DND-41 (cell line): Measurements from ENCODE around the gene SHROOM3.

Experiments
- ATAC-seq: fragments of 200-7000 bp; cut with Tn5 transposase; 3 replicates; pipeline ENCODE4 v1.9.1; 2021; ENCODE audit warnings: low read depth; ENCODE audit not compliant: insufficient read depth
- DNase-seq: peaks from one replicate; pipeline ENCODE4 v3.0.0-alpha.2; 2020
- H2AFZ ChIP-seq: 2 replicates; pipeline ENCODE4 v1.6.0; 2012; ENCODE audit warnings: low read depth, low read length
- H3K27ac ChIP-seq: 2 replicates; pipeline ENCODE4 v1.5.1; 2012; ENCODE audit warnings: low read length, inconsistent platforms
- H3K27me3 ChIP-seq: fragments of 200-600 bp; sonication (generic); 2 replicates; pipeline ENCODE4 v1.6.0; 2012; ENCODE audit warnings: low read length, mild to moderate bottlenecking, inconsistent platforms; ENCODE audit not compliant: insufficient read depth, poor library complexity
- H3K36me3 ChIP-seq: 2 replicates; pipeline ENCODE4 v1.5.1; 2012; ENCODE audit warnings: low read length, inconsistent platforms; ENCODE audit not compliant: insufficient read depth
- H3K4me1 ChIP-seq: 2 replicates; pipeline ENCODE4 v1.5.1; 2012; ENCODE audit warnings: mild to moderate bottlenecking, low read length; ENCODE audit not compliant: insufficient read depth
- H3K4me2 ChIP-seq: 2 replicates; pipeline ENCODE4 v1.6.0; 2012; ENCODE audit warnings: mild to moderate bottlenecking, moderate library complexity, low read length, inconsistent platforms; ENCODE audit not compliant: insufficient read depth
- H3K4me3 ChIP-seq, 2 experiments: fragments of 200-600 bp in 1 of 2; shearing (Covaris generic) in 1 of 2; 2 replicates each; pipeline ENCODE4 v1.5.1; 2012 to 2016; ENCODE audit warnings: inconsistent platforms in 2 of 2, low read length in 2 of 2, mild to moderate bottlenecking in 2 of 2, low read depth in 1 of 2, moderate library complexity in 1 of 2
- H3K79me2 ChIP-seq: 2 replicates; pipeline ENCODE4 v1.6.0; 2012; ENCODE audit warnings: low read length, inconsistent platforms; ENCODE audit not compliant: insufficient read depth
- H3K9ac ChIP-seq: 2 replicates; pipeline ENCODE4 v1.6.0; 2012; ENCODE audit warnings: low read depth, mild to moderate bottlenecking, inconsistent platforms, low read length, moderate library complexity
- H3K9me3 ChIP-seq: 2 replicates; pipeline ENCODE4 v1.5.1; 2012; ENCODE audit warnings: low read length, moderate library complexity, mild to moderate bottlenecking, inconsistent platforms; ENCODE audit not compliant: insufficient read depth, severe bottlenecking
- H4K20me1 ChIP-seq: 2 replicates; pipeline ENCODE4 v1.6.0; 2012; ENCODE audit warnings: low read length; ENCODE audit not compliant: insufficient read depth
- EZH2 ChIP-seq: IDR thresholded peaks from 3 replicates; pipeline ENCODE4 v1.6.1; 2012; ENCODE audit warnings: borderline replicate concordance, low read depth, mild to moderate bottlenecking, moderate library complexity, low read length, inconsistent platforms; ENCODE audit not compliant: severe bottlenecking
- TF ChIP-seq, protein P1 (sequence below): IDR thresholded peaks from 2 replicates; pipeline ENCODE4 v1.5.1; 2012; ENCODE audit warnings: borderline replicate concordance, low read length, moderate library complexity, mild to moderate bottlenecking; ENCODE audit not compliant: poor library complexity, severe bottlenecking; ENCODE audit errors: extremely low read depth

The SHROOM3 gene

DNA sequence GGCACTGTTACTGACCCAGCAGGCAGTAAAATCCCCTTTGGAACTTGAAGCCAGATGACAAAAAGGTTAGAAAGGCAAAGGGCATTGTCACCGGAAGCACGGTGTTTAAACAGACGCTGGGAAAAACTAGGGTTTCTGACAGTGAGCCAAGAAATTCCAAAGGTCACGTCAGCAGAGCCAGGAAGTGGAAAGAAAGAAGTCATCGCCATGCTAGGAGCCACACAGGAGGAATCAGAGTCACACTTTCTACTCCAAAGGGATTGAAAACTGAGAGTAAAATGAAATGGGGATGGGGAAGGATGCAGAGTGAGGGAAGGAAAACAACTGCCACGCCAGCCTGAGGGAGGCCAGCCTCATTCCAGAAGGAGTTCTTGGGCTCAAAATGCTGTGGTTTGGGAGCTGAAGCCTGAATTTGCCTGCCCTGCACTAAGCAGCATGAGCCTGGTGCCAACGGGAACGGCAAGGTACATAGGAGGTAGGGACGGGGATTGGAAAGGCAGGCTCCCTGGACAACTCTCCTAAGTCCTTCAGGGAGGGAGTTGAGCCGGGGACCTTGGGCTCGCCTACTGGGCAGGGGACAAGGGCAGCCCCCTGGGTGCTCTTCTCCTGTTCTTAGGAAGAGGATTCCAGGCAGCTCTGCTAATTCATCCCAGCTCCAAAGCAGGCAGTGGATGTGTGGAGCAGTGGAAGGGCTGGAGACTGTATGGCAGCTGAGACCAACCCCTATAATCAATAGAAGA, 396.1 kb downstream of the SHROOM3 start:
- TF ChIP-seq EZH2: no peak
- TF ChIP-seq, protein P1, sequence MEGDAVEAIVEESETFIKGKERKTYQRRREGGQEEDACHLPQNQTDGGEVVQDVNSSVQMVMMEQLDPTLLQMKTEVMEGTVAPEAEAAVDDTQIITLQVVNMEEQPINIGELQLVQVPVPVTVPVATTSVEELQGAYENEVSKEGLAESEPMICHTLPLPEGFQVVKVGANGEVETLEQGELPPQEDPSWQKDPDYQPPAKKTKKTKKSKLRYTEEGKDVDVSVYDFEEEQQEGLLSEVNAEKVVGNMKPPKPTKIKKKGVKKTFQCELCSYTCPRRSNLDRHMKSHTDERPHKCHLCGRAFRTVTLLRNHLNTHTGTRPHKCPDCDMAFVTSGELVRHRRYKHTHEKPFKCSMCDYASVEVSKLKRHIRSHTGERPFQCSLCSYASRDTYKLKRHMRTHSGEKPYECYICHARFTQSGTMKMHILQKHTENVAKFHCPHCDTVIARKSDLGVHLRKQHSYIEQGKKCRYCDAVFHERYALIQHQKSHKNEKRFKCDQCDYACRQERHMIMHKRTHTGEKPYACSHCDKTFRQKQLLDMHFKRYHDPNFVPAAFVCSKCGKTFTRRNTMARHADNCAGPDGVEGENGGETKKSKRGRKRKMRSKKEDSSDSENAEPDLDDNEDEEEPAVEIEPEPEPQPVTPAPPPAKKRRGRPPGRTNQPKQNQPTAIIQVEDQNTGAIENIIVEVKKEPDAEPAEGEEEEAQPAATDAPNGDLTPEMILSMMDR: no peak
- H2AFZ ChIP-seq: no peak overlapping the region
- H3K27me3 ChIP-seq: no peaks in the 10 kb centered on the region
- H3K36me3 ChIP-seq: no peaks in the 10 kb centered on the region
- H3K4me2 ChIP-seq: no peak overlapping the region
- H4K20me1 ChIP-seq: no peaks in the 10 kb centered on the region
- no peaks in the 10 kb centered on the region for H3K79me2 ChIP-seq
- no peak overlapping the region for H3K9ac ChIP-seq
- H3K9me3 ChIP-seq: no peaks in the 10 kb centered on the region
- no peak overlapping the region for H3K27ac ChIP-seq
- DNase-seq (no peak), ATAC-seq (no peak)
- H3K4me1 ChIP-seq: no peaks in the 10 kb centered on the region
- H3K4me3 ChIP-seq: no peak overlapping the region

DNA sequence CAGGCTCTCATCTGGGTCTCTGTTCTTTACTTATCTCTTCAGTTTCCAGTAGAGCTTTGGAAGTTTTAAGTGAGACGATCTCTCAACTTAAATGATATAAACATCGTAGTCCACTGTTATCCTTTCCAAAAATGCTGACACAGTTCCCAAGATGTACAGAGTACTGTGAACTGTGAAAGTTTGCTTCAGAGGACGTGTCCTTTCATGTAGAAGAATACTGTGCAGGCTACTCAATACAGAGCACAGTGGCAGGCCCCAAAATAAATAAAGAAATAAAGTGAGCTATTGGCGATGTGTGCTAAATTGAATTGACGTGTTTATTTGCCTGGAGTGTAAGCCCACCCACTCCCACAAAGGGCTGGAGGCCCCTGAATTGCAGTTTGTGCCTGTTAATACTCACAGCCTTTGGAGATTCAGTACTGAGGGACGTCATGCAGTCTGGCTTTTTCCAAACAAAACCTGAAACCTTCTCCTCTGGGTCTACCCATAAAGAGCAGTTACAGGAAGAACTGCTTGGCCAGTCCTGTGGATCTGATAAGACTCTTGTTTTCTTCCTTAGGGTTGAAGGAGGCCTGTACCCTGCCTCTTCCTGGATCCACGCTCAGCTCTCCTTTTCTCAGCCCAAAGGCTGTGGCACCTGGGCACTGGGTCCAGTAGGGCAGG, 396.8 kb downstream of the SHROOM3 start:
- Histone ChIP-seq H3K27ac (no peak overlapping the region), H3K9me3 (no peaks in the 10 kb centered on the region), H3K9ac (no peak overlapping the region), H4K20me1 (no peaks in the 10 kb centered on the region), H3K79me2 (no peaks in the 10 kb centered on the region), H3K27me3 (no peaks in the 10 kb centered on the region), H3K36me3 (no peaks in the 10 kb centered on the region), H2AFZ (no peak overlapping the region), H3K4me3 (no peak overlapping the region), H3K4me1 (no peaks in the 10 kb centered on the region), H3K4me2 (no peak overlapping the region)
- no peak for TF ChIP-seq EZH2
- TF ChIP-seq, protein P1: no peak
- DNase-seq (no peak), ATAC-seq (no peak)
